GM11168 (cell line): Measurements from ENCODE around the gene TRIM52.

Experiments used
- in situ Hi-C: fragments of 300-500 bp; cut with MboI; formaldehyde crosslinking; loops from one replicate; pipeline ENCODE4 v1.12.0; 2022; ENCODE audit warnings: low sequenced_read_pairs; ENCODE audit not compliant: unreplicated experiment

Gene TRIM52

GRCh38 chr5:181259283-181259682 is 1.7 kb downstream of the TRIM52 start:
- in situ Hi-C loops, result no loop called here

GRCh38 chr5:181258576-181258975 is 2.4 kb downstream of the TRIM52 start:
- in situ Hi-C loops, result no loop called here

GRCh38 chr5:181255836-181256578 is 4.9 kb downstream of the TRIM52 start:
- in situ Hi-C loops, result no loop called here

- in situ Hi-C loops, result no loop called here
Measured at GRCh38 chr5:181255276-181255675, 5.7 kb downstream of the TRIM52 start.

- in situ Hi-C loops, result no loop called here
Measured at GRCh38 chr5:181248277-181248676, 12.7 kb downstream of the TRIM52 start.

- in situ Hi-C loops, result no loop called here
Measured at GRCh38 chr5:181246276-181247049, 14.5 kb downstream of the TRIM52 start.

- in situ Hi-C loops, result no loop called here
Measured at GRCh38 chr5:181245427-181246275, 15.3 kb downstream of the TRIM52 start.

- in situ Hi-C loops, result no loop called here
Measured at GRCh38 chr5:181243564-181244343, 17.2 kb downstream of the TRIM52 start, which contains the start of gene RACK1. Gene RACK1 (minus strand): TSS chr5:181243906. CDS start chr5:181243800, 106 bp downstream.

- in situ Hi-C loops, result no loop called here
Measured at GRCh38 chr5:181243018-181243563, 17.9 kb downstream of the TRIM52 start.

- in situ Hi-C loops, result no loop called here
Measured at GRCh38 chr5:181242031-181242451, 18.9 kb downstream of the TRIM52 start.

GRCh38 chr5:181241393-181241975 is 19.5 kb downstream of the TRIM52 start:
- in situ Hi-C loops, result no loop called here

- in situ Hi-C loops, result no loop called here
Measured at GRCh38 chr5:181239062-181239663, 21.8 kb downstream of the TRIM52 start.

- in situ Hi-C loops, result no loop called here
Measured at GRCh38 chr5:181237729-181238385, 23.1 kb downstream of the TRIM52 start.

- in situ Hi-C loops, result no loop called here
Measured at GRCh38 chr5:181236954-181237641, 23.8 kb downstream of the TRIM52 start.

- in situ Hi-C loops, result no loop called here
Measured at GRCh38 chr5:181236471-181236870, 24.5 kb downstream of the TRIM52 start.

GRCh38 chr5:181235689-181236366 is 25.1 kb downstream of the TRIM52 start:
- in situ Hi-C loops, result no loop called here

- in situ Hi-C loops, result no loop called here
Measured at GRCh38 chr5:181235323-181235688, 25.6 kb downstream of the TRIM52 start.
